Loucy (cell line): ENCODE data around the gene ERICH4.

Experiments
- EZH2phosphoT487 ChIP-seq: fragments of 200-600 bp; IDR thresholded peaks from 2 replicates; pipeline ENCODE4 v1.6.1; 2018; ENCODE audit warnings: antibody characterized with exemption, mild to moderate bottlenecking, moderate library complexity, borderline replicate concordance
- TF ChIP-seq, protein P1 (sequence below): fragments of 200-600 bp; sonication (generic); conservative IDR thresholded peaks from 2 replicates; pipeline ENCODE4 v1.5.1; 2014; ENCODE audit warnings: mild to moderate bottlenecking, antibody characterized with exemption, low read length

- TF ChIP-seq, protein P1, sequence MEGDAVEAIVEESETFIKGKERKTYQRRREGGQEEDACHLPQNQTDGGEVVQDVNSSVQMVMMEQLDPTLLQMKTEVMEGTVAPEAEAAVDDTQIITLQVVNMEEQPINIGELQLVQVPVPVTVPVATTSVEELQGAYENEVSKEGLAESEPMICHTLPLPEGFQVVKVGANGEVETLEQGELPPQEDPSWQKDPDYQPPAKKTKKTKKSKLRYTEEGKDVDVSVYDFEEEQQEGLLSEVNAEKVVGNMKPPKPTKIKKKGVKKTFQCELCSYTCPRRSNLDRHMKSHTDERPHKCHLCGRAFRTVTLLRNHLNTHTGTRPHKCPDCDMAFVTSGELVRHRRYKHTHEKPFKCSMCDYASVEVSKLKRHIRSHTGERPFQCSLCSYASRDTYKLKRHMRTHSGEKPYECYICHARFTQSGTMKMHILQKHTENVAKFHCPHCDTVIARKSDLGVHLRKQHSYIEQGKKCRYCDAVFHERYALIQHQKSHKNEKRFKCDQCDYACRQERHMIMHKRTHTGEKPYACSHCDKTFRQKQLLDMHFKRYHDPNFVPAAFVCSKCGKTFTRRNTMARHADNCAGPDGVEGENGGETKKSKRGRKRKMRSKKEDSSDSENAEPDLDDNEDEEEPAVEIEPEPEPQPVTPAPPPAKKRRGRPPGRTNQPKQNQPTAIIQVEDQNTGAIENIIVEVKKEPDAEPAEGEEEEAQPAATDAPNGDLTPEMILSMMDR: no peak
- TF ChIP-seq EZH2phosphoT487: no peak
Observed at GRCh38 chr19:41455936-41456335, 13.0 kb downstream of the ERICH4 start.
